PC-3 (cell line): ENCODE measurements around the gene PHACTR2. TPM values are rescaled to one million over a fixed set of nuclear protein-coding genes. Genes with fewer than 3 reads are reported as not detected.
"Not testable (repeated sequence)": the region's sequence is repeated elsewhere in the genome, so short reads cannot be mapped to it uniquely, and the experiment has no call there.

Experiments
- ATAC-seq: fragments of 200-7000 bp; cut with Tn5 transposase; 2 replicates; pipeline ENCODE4 v1.9.1; 2020; ENCODE audit warnings: mild to moderate bottlenecking, moderate library complexity
- BruUV-seq: library from RNA; stranded (reverse); fragments of 400-500 nt; replicated peaks from 2 replicates; lab custom pipeline; 2021; lab: Mats Ljungman, UMichigan
- CTCF ChIA-PET: fragments of 300-600 bp; sonication (Branson Sonifier 250); formaldehyde crosslinking; loops from one replicate; lab custom pipeline; 2022; ENCODE audit warnings: antibody characterized with exemption; lab: Charles Lee
- POLR2A ChIA-PET: fragments of 300-600 bp; sonication (Branson Sonifier 250); formaldehyde crosslinking; loops from one replicate; lab custom pipeline; 2022; ENCODE audit warnings: antibody characterized with exemption; ENCODE audit not compliant: unreplicated experiment; lab: Charles Lee
- DNase-seq: peaks from one replicate; pipeline ENCODE4 v3.0.0-alpha.2; 2015
- H2AFZ ChIP-seq: fragments of 300-600 bp; sonication (generic); 2 replicates; pipeline ENCODE4 v1.6.0; 2016; ENCODE audit warnings: antibody characterized with exemption, low read length
- H3F3A ChIP-seq: fragments of 300-600 bp; sonication (generic); one replicate; pipeline ENCODE4 v1.6.0; 2017; ENCODE audit warnings: antibody characterized with exemption, low read length, control low read depth, mild to moderate bottlenecking; ENCODE audit not compliant: unreplicated experiment
- H3K27ac ChIP-seq: fragments of 300-600 bp; sonication (generic); 2 replicates; pipeline ENCODE4 v1.5.1; 2016; ENCODE audit warnings: mild to moderate bottlenecking, low read length
- H3K27me3 ChIP-seq: fragments of 300-600 bp; sonication (generic); 2 replicates; pipeline ENCODE4 v1.6.1; 2016; ENCODE audit warnings: low read length, mixed read lengths
- H3K36me3 ChIP-seq: fragments of 300-600 bp; sonication (generic); 2 replicates; pipeline ENCODE4 v1.6.1; 2016; ENCODE audit warnings: low read depth, mixed run types, low read length, mixed read lengths
- H3K4me1 ChIP-seq: fragments of 300-600 bp; sonication (generic); 2 replicates; pipeline ENCODE4 v1.5.1; 2016; ENCODE audit warnings: low read length; ENCODE audit not compliant: insufficient read depth
- H3K4me2 ChIP-seq: fragments of 300-600 bp; sonication (generic); 2 replicates; pipeline ENCODE4 v1.6.0; 2016; ENCODE audit warnings: low read length
- H3K4me3 ChIP-seq: fragments of 300-600 bp; sonication (generic); 2 replicates; pipeline ENCODE4 v1.5.1; 2016; ENCODE audit warnings: mild to moderate bottlenecking, low read length, mixed read lengths
- H3K79me2 ChIP-seq: fragments of 300-600 bp; sonication (generic); 2 replicates; pipeline ENCODE4 v1.6.1; 2017; ENCODE audit warnings: low read length, mixed read lengths
- H3K9ac ChIP-seq: fragments of 300-600 bp; sonication (generic); 2 replicates; pipeline ENCODE4 v1.6.0; 2016; ENCODE audit warnings: mild to moderate bottlenecking, low read length
- H3K9me2 ChIP-seq: fragments of 300-600 bp; sonication (generic); replicated peaks from 2 replicates; pipeline ENCODE4 v1.6.1; 2016; ENCODE audit warnings: mixed run types, low read length, mixed read lengths
- H3K9me3 ChIP-seq: fragments of 300-600 bp; sonication (generic); 2 replicates; pipeline ENCODE4 v1.6.1; 2016; ENCODE audit warnings: low read length, mixed read lengths
- H4K20me1 ChIP-seq: fragments of 300-600 bp; sonication (generic); 2 replicates; pipeline ENCODE4 v1.6.1; 2016; ENCODE audit warnings: low read length, mixed read lengths
- CTCF ChIP-seq: fragments of 300-600 bp; sonication (generic); conservative IDR thresholded peaks from 2 replicates; pipeline ENCODE4 v1.5.1; 2017; ENCODE audit warnings: antibody characterized with exemption, low read depth, mild to moderate bottlenecking, low read length
- EZH2 ChIP-seq: fragments of 300-600 bp; sonication (generic); IDR thresholded peaks from one replicate; pipeline ENCODE4 v1.6.1; 2017; ENCODE audit warnings: antibody characterized with exemption, mild to moderate bottlenecking, low read length; ENCODE audit not compliant: unreplicated experiment
- EZH2phosphoT487 ChIP-seq: fragments of 300-600 bp; sonication (generic); IDR thresholded peaks from 2 replicates; pipeline ENCODE4 v1.6.1; 2018; ENCODE audit warnings: mild to moderate bottlenecking, antibody characterized with exemption, low read length, borderline replicate concordance
- intact Hi-C: fragments of 100-400 bp; cut with micrococcal nuclease; formaldehyde crosslinking; loops from 2 replicates; pipeline ENCODE4 v1.9.0; 2023
- total RNA-seq: library from RNA; depleted of rRNA; stranded (reverse); fragments of >200 nt; gene quantifications from 2 replicates; pipeline ENCODE4 v1.2.3, GENCODE V29; 2014

PHACTR2 gene
- total RNA-seq, 1 experiment from 2014 or later = 19.4 TPM

GRCh38 chr6:143651328-143651727, 26.4 kb upstream of the PHACTR2 start:
- H3K36me3 ChIP-seq, H3K4me1 ChIP-seq, H3K4me2 ChIP-seq, POLR2A ChIA-PET, H3K9me3 ChIP-seq, H3K4me3 ChIP-seq, H2AFZ ChIP-seq, H3K9ac ChIP-seq, DNase-seq, intact Hi-C loops, CTCF ChIA-PET, H3K27ac ChIP-seq, BruUV-seq, H3F3A ChIP-seq, ATAC-seq, H3K27me3 ChIP-seq, H3K79me2 ChIP-seq, H4K20me1 ChIP-seq, H3K9me2 ChIP-seq: not testable (repeated sequence)

- ChIA-PET POLR2A (no interaction called here), CTCF (no interaction called here)
- no peaks in the 10 kb centered on the region for H3K36me3 ChIP-seq
- no TSS peak for BruUV-seq
- DNase-seq (no peak), ATAC-seq (no peak)
- H3K27ac ChIP-seq = no peak overlapping the region
- H3K9ac ChIP-seq = no peak overlapping the region
- no peaks in the 10 kb centered on the region for H3K79me2 ChIP-seq
- H3K9me2 ChIP-seq = no peaks in the 10 kb centered on the region
- no peak for TF ChIP-seq EZH2
- TF ChIP-seq CTCF = no peak
- TF ChIP-seq EZH2phosphoT487 = no peak
- intact Hi-C loops = no loop called here
- no peaks in the 10 kb centered on the region for H3K4me1 ChIP-seq
- H3K4me2 ChIP-seq = no peak overlapping the region
- H3K9me3 ChIP-seq = no peaks in the 10 kb centered on the region
- no peaks in the 10 kb centered on the region for H4K20me1 ChIP-seq
- H3F3A ChIP-seq = no peaks in the 10 kb centered on the region
- H3K27me3 ChIP-seq = no peaks in the 10 kb centered on the region
- H3K4me3 ChIP-seq = no peak overlapping the region
- H2AFZ ChIP-seq = no peak overlapping the region
Measured at GRCh38 chr6:143652841-143653331, 24.9 kb upstream of the PHACTR2 start.

- POLR2A ChIA-PET = no interaction called here
- Histone ChIP-seq H3K9me2 (no peaks in the 10 kb centered on the region), H3K4me3 (no peak overlapping the region), H3K79me2 (no peaks in the 10 kb centered on the region), H3K9ac (no peak overlapping the region), H3K36me3 (no peaks in the 10 kb centered on the region), H3K4me1 (no peaks in the 10 kb centered on the region), H3K27ac (no peak overlapping the region), H3K4me2 (no peak overlapping the region), H3F3A (no peaks in the 10 kb centered on the region), H3K9me3 (no peaks in the 10 kb centered on the region), H2AFZ (no peak overlapping the region), H3K27me3 (no peaks in the 10 kb centered on the region), H4K20me1 (no peaks in the 10 kb centered on the region)
- no TSS peak for BruUV-seq
- DNase-seq (no peak), ATAC-seq (no peak)
- CTCF ChIA-PET = no interaction called here
- intact Hi-C loops = no loop called here
- no peak for TF ChIP-seq CTCF
- TF ChIP-seq EZH2 = no peak
- TF ChIP-seq EZH2phosphoT487 = no peak
Measured at GRCh38 chr6:143655541-143655940, 22.2 kb upstream of the PHACTR2 start.
